Gastroesophageal sphincter (tissue), 4 donors: ENCODE results near the gene UCN3. TPM values are rescaled to one million over a fixed set of nuclear protein-coding genes. Genes with fewer than 3 reads are reported as not detected.
A peak's percentile ranks its signal among the peaks of the same experiment; 100 is the strongest.

ENCODE experiments used
- ATAC-seq: fragments of 150-250 bp; one replicate; pipeline ENCODE4 v1.9.1; 2016; ENCODE audit warnings: mild to moderate bottlenecking, moderate library complexity
- H3K27ac ChIP-seq, 4 donors: fragments of 200-600 bp; sonication (generic) in 3 of 4; 1 replicate in 3 of 4; 2 replicates in 1 of 4; pipeline ENCODE4 v1.5.1; 2016 to 2019
- H3K27me3 ChIP-seq: fragments of 200-600 bp; sonication (generic); one replicate; pipeline ENCODE4 v1.5.1; 2019
- H3K36me3 ChIP-seq, 2 donors: fragments of 200-600 bp; sonication (generic); one replicate each; pipeline ENCODE4 v1.5.1; 2019; ENCODE audit warnings: control low read depth in 1 of 2
- H3K4me1 ChIP-seq, 3 donors: fragments of 200-600 bp; sonication (generic); 1 replicate in 2 of 3; 2 replicates in 1 of 3; pipeline ENCODE4 v1.5.1; 2016 to 2019; ENCODE audit warnings: control low read depth in 2 of 3
- H3K4me3 ChIP-seq, 2 donors: fragments of 200-600 bp; sonication (generic); one replicate each; pipeline ENCODE4 v1.5.1; 2019; ENCODE audit warnings: mild to moderate bottlenecking in 1 of 2, moderate library complexity in 1 of 2
- H3K9me3 ChIP-seq, 3 donors: fragments of 200-600 bp; sonication (generic); one replicate each; pipeline ENCODE4 v1.5.1; 2017 to 2019; ENCODE audit warnings: control low read depth in 2 of 3
- CTCF ChIP-seq, 4 experiments: fragments of 200-600 bp in 2 of 4; fragments of 450-650 bp in 2 of 4; sonication (generic) in 1 of 4; IDR thresholded peaks; one replicate each; pipeline ENCODE4 v1.5.1; 2017 to 2019; ENCODE audit warnings: antibody characterized with exemption in 4 of 4, mild to moderate bottlenecking in 2 of 4, moderate library complexity in 2 of 4
- EP300 ChIP-seq: sonication (generic); formaldehyde crosslinking; IDR thresholded peaks from one replicate; pipeline ENCODE4 v1.6.1; 2017; ENCODE audit warnings: antibody characterized with exemption, mild to moderate bottlenecking
- POLR2A ChIP-seq, 2 donors: fragments of 450-650 bp; IDR thresholded peaks; one replicate each; pipeline ENCODE4 v1.6.1; 2017; ENCODE audit warnings: antibody characterized with exemption in 2 of 2, mild to moderate bottlenecking in 2 of 2, moderate library complexity in 1 of 2
- POLR2AphosphoS5 ChIP-seq: sonication (generic); formaldehyde crosslinking; IDR thresholded peaks from one replicate; pipeline ENCODE4 v1.6.1; 2017; ENCODE audit warnings: antibody characterized with exemption
- WGBS, 2 donors: methylation state at CpG; one replicate each; pipeline ENCODE4 v1.1.5; 2018; ENCODE audit warnings: low coverage in 1 of 2; 5-methylcytosine and 5-hydroxymethylcytosine counted together
- total RNA-seq, 4 donors: library from RNA; depleted of rRNA; stranded (reverse); fragments of >200 nt; gene quantifications; one replicate each; pipeline ENCODE4 v1.1.0, GENCODE V29; 2016

UCN3 gene
- total RNA-seq, 4 donors from 2014 or later, result not detected

GRCh38 chr10:5393529-5393928, 28.8 kb downstream of the UCN3 start:
- H3K4me1 ChIP-seq, result peaks cover 0 to 7% (median 0%) of the 10 kb centered on the region in 3 donors
- no peak overlapping the region for H3K27ac ChIP-seq
- H3K4me3 ChIP-seq, result no peak overlapping the region
- no peaks in the 10 kb centered on the region for H3K27me3 ChIP-seq
- no peak for TF ChIP-seq EP300
- no peak for TF ChIP-seq POLR2AphosphoS5
- no peak for TF ChIP-seq CTCF (IDR thresholded peaks at IDR 0.05)
- no peak for TF ChIP-seq POLR2A (IDR thresholded peaks at IDR 0.05)
- ATAC-seq, result no peak
- H3K36me3 ChIP-seq, result no peaks in the 10 kb centered on the region
- H3K9me3 ChIP-seq, result peaks cover 0 to 36% (median 0%) of the 10 kb centered on the region in 3 donors
- WGBS, 2 donors, result 95 to 97% methylated on average over 6 to 9 of the region's 14 CpGs

- Histone ChIP-seq H3K9me3 (peaks cover 0 to 21% (median 0%) of the 10 kb centered on the region in 3 donors), H3K4me1 (peaks cover 0 to 7% (median 0%) of the 10 kb centered on the region in 3 donors), H3K27me3 (no peaks in the 10 kb centered on the region), H3K36me3 (no peaks in the 10 kb centered on the region), H3K27ac (no peak overlapping the region), H3K4me3 (no peak overlapping the region)
- TF ChIP-seq POLR2A (IDR thresholded peaks at IDR 0.05) (no peak), EP300 (no peak), CTCF (IDR thresholded peaks at IDR 0.05) (no peak), POLR2AphosphoS5 (no peak)
- no peak for ATAC-seq
- 100% methylated on average over 1 of the region's 18 CpGs; no CpG with 5 or more reads in 1 of the 2 donors for WGBS, 2 donors
These were observed 30.4 kb downstream of the UCN3 start for GRCh38 chr10:5395168-5395567.

- TF ChIP-seq EP300 (no peak), POLR2AphosphoS5 (peak; percentile 62)
- ATAC-seq, result no peak
- peaks cover 0 to 6% (median 0%) of the 10 kb centered on the region in 3 donors for H3K9me3 ChIP-seq
- H3K36me3 ChIP-seq, result no peaks in the 10 kb centered on the region
- H3K27ac ChIP-seq, result peak overlapping the region in 1 of 4 donors; percentile 46
- H3K27me3 ChIP-seq, result no peaks in the 10 kb centered on the region
- peaks cover 0 to 7% (median 0%) of the 10 kb centered on the region in 3 donors for H3K4me1 ChIP-seq
- H3K4me3 ChIP-seq, result no peak overlapping the region
- 50 to 65% methylated on average over 11 to 12 of the region's 12 CpGs for WGBS, 2 donors
These were observed 32.0 kb downstream of the UCN3 start for GRCh38 chr10:5396556-5397300.

- WGBS, 2 donors, result 70 to 86% methylated on average over 5 of the region's 6 CpGs
These were observed 34.6 kb downstream of the UCN3 start for GRCh38 chr10:5399332-5399731.

More at GRCh38 chr10:5399332-5399731, 34.6 kb downstream of the UCN3 start:
- no peak for ATAC-seq
- Histone ChIP-seq H3K27me3 (no peaks in the 10 kb centered on the region), H3K4me1 (peaks cover 0 to 7% (median 0%) of the 10 kb centered on the region in 3 donors), H3K4me3 (no peak overlapping the region), H3K9me3 (no peaks in the 10 kb centered on the region), H3K27ac (no peak overlapping the region), H3K36me3 (no peaks in the 10 kb centered on the region)
- TF ChIP-seq EP300 (no peak), POLR2A (IDR thresholded peaks at IDR 0.05) (no peak), POLR2AphosphoS5 (no peak), CTCF (IDR thresholded peaks at IDR 0.05) (no peak)
